Activated naive CD8-positive, alpha-beta T cell treated with anti-CD3 and anti-CD28 coated beads for 36 hours (primary cell): Measurements from ENCODE around the gene AKR1A1. TPM values are rescaled to one million over a fixed set of nuclear protein-coding genes. Genes with fewer than 3 reads are reported as not detected.
A peak's percentile ranks its signal among the peaks of the same experiment; 100 is the strongest.

Source experiments
- DNase-seq: peaks from one replicate; pipeline ENCODE4 v3.0.0; 2021
- H3K27ac Mint-ChIP-seq: one replicate; pipeline ENCODE4 v1.8.0; 2022; ENCODE audit warnings: mild to moderate bottlenecking, moderate library complexity, mixed read lengths
- H3K27me3 Mint-ChIP-seq: one replicate; pipeline ENCODE4 v1.8.0; 2022; ENCODE audit warnings: mild to moderate bottlenecking, mixed read lengths
- H3K36me3 Mint-ChIP-seq: one replicate; pipeline ENCODE4 v1.8.0; 2021; ENCODE audit warnings: mild to moderate bottlenecking, mixed read lengths
- H3K4me1 Mint-ChIP-seq: one replicate; pipeline ENCODE4 v1.8.0; 2021; ENCODE audit warnings: mixed read lengths
- H3K4me3 Mint-ChIP-seq: one replicate; pipeline ENCODE4 v1.8.0; 2022; ENCODE audit warnings: mild to moderate bottlenecking, moderate library complexity, mixed read lengths
- H3K9me3 Mint-ChIP-seq: one replicate; pipeline ENCODE4 v1.8.0; 2022; ENCODE audit warnings: mixed read lengths
- total RNA-seq, 2 experiments: library from RNA; stranded (reverse); gene quantifications; one replicate each; pipeline ENCODE4 v1.2.3, GENCODE V29; 2021

AKR1A1 gene
- total RNA-seq, 2 experiments from 2014 or later = 181 to 203 TPM

DNA sequence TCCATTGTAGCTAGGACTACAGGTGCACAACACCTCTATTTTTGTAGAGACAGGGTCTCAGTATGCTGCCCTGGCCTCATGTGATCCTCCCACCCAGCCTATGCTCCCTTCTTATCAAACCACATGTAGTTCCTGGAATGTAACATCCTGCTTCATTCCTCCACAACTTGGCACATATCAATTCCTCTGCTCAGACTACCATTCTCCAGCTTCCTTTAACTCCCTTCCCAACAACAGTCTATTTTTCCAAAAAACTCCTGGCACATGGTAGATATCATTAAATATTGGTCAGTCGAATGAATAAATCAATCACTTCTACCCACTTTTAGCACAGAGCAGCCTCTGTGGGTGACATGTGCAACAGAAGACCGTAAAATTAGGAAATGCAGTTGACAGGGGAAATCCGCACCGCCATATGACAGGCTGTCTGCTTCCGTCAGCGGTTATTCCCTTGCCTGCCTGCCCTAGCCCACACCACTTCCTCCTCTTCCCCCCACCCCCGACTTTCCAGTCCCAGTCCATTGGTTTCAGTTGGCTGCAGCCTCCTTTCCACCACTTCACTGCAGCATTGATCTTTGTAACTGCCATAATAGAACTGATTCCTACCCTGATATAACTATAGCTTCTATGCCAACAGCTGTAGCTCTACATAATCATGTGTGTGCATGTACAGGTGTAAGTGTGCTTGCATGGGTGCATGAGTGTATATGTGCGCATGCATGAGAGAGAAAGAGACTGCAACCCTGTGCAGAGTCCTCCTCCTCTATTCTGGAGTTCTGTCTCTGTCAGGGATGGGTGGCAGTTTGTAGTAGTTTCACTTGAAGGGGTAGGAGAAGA is 6.8 kb upstream of the AKR1A1 start:
- Mint-ChIP-seq H3K9me3 (no peaks in the 10 kb centered on the region), H3K4me1 (peaks cover 34% of the 10 kb centered on the region), H3K27ac (peak overlapping the region; percentile 83), H3K36me3 (no peaks in the 10 kb centered on the region), H3K27me3 (no peaks in the 10 kb centered on the region), H3K4me3 (peak overlapping the region; percentile 40)
- DNase-seq = peak; percentile 76

GRCh38 chr1:45544530-45544929 is 6.1 kb upstream of the AKR1A1 start:
- Mint-ChIP-seq H3K27me3 (no peaks in the 10 kb centered on the region), H3K4me1 (peaks cover 34% of the 10 kb centered on the region), H3K27ac (peak overlapping the region; percentile 54), H3K36me3 (no peaks in the 10 kb centered on the region), H3K4me3 (no peak overlapping the region), H3K9me3 (no peaks in the 10 kb centered on the region)
- no peak for DNase-seq

- Mint-ChIP-seq H3K27ac (no peak overlapping the region), H3K4me3 (no peak overlapping the region), H3K27me3 (no peaks in the 10 kb centered on the region), H3K4me1 (peaks cover 34% of the 10 kb centered on the region), H3K36me3 (no peaks in the 10 kb centered on the region), H3K9me3 (no peaks in the 10 kb centered on the region)
- DNase-seq = peak; percentile 30
These were observed 5.6 kb upstream of the AKR1A1 start for GRCh38 chr1:45545019-45545493.

DNA sequence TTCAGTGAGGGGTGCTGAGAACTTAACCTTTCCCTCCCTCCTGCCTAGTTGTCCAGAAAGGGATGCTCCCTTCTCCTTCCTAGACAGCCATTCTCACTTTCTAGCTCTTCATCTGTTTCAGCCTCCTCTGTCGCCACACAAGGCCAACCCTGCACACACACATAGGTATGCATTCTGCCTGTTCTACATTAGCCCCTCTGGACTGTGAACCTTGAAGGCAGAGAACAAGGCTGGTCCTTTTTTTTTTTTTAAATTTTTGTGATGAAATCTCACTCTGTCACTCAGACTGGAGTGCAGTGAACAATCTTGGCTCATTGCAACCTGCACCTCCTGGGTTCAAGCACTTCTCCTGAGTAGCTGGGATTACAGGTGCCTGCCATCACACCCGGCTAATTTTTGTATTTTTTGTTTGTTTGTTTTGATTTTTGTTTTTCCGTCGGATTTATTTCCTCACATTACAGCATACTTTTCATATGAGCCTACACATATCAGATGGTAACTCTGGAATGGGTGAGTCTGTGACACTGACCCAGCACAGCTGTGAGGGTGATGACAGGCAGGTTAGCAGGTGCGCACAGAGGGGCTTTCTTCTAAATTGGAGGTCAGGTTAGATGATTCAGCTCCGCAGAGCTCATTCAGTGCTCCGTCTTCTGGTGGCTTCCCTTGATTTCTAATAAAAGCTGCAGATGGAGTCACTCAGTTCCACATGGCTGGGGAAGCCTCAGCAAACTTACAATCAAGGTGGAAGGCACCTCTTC is 4.9 kb upstream of the AKR1A1 start:
- H3K36me3 Mint-ChIP-seq = no peaks in the 10 kb centered on the region
- H3K27ac Mint-ChIP-seq = no peak overlapping the region
- DNase-seq = no peak
- no peaks in the 10 kb centered on the region for H3K27me3 Mint-ChIP-seq
- H3K4me3 Mint-ChIP-seq = no peak overlapping the region
- H3K9me3 Mint-ChIP-seq = no peaks in the 10 kb centered on the region
- peaks cover 37% of the 10 kb centered on the region for H3K4me1 Mint-ChIP-seq

GRCh38 chr1:45551684-45552083 is 1.1 kb downstream of the AKR1A1 start:
- Mint-ChIP-seq H3K4me1 (peaks cover 14% of the 10 kb centered on the region), H3K4me3 (peak overlapping the region; percentile 95), H3K9me3 (no peaks in the 10 kb centered on the region), H3K36me3 (peaks cover 13% of the 10 kb centered on the region), H3K27me3 (no peaks in the 10 kb centered on the region), H3K27ac (peak overlapping the region; percentile 95)
- DNase-seq = no peak

GRCh38 chr1:45552331-45552730 is 1.7 kb downstream of the AKR1A1 start:
- no peaks in the 10 kb centered on the region for H3K27me3 Mint-ChIP-seq
- no peak overlapping the region for H3K27ac Mint-ChIP-seq
- H3K4me3 Mint-ChIP-seq = peak overlapping the region; percentile 57
- no peak for DNase-seq
- peaks cover 15% of the 10 kb centered on the region for H3K4me1 Mint-ChIP-seq
- H3K36me3 Mint-ChIP-seq = peaks cover 13% of the 10 kb centered on the region
- no peaks in the 10 kb centered on the region for H3K9me3 Mint-ChIP-seq

DNA sequence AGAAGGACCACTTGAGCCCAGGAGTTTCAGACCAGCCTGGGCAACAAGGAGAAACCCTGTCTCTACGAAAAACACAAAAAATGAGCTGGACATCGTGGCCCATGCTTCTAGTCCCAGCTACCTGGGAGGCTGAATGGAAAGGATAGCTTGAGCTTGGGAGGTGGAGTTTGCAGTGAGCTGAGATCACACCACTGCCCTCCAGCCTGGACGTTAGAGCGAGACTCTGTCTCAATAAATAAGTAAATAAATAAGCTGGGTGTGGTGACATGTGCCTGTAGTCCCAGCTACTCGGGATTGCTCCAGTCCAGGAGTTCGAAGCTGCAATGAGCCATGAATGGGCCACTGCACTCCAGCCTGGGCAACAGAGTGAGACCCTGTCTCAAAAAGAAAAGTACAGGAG is 3.6 kb downstream of the AKR1A1 start:
- Mint-ChIP-seq H3K36me3 (peaks cover 14% of the 10 kb centered on the region), H3K27me3 (no peaks in the 10 kb centered on the region), H3K4me3 (no peak overlapping the region), H3K27ac (no peak overlapping the region), H3K9me3 (no peaks in the 10 kb centered on the region), H3K4me1 (peaks cover 24% of the 10 kb centered on the region)
- no peak for DNase-seq

DNA sequence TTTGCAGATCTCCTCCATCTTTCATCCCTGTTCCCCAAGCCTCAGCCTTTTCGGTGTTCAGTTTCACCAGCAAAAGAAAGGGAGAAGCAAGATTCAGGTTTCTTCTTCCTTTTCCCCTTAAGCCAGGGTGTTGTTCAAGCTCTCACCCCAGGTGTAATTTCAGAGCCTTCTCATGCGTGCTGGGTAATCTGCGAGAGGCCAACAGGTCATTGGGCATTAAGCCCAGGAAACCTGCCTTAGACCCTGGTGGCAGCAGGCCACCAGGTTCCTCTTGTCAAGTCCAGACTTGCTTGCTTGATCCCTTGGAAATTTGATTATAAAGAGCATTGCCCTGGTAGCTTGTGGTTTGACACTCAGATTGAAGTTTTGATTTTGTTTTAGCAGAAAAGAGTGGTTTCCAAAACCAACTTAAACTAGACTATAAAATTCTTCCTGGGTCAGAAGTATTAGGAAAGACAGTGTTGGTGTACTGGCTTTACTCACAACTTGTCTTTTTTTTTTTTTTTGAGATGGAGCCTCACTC is 6.9 kb downstream of the AKR1A1 start:
- Mint-ChIP-seq H3K9me3 (no peaks in the 10 kb centered on the region), H3K27me3 (no peaks in the 10 kb centered on the region), H3K4me1 (peaks cover 19% of the 10 kb centered on the region), H3K36me3 (peaks cover 23% of the 10 kb centered on the region), H3K4me3 (no peak overlapping the region), H3K27ac (no peak overlapping the region)
- DNase-seq = no peak

- H3K36me3 Mint-ChIP-seq = peaks cover 31% of the 10 kb centered on the region
These were observed 13.2 kb downstream of the AKR1A1 start for GRCh38 chr1:45563843-45564242.

DNA sequence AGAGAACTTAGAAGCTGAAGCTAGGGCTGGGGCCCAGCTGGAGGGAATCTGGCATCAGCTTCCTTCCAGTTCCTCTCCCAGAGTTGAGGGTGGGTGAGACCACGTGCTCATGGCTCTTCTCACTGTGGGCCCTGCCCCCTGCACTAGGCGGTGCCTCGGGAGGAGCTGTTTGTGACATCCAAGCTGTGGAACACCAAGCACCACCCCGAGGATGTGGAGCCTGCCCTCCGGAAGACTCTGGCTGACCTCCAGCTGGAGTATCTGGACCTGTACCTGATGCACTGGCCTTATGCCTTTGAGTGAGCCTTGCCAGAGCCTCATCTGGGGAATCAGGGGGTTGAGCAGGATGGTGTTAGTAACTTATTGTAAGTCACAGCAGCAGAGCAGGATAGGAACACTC is 16.1 kb downstream of the AKR1A1 start:
- H3K36me3 Mint-ChIP-seq = peaks cover 25% of the 10 kb centered on the region
- no peak for DNase-seq
- no peaks in the 10 kb centered on the region for H3K27me3 Mint-ChIP-seq
- no peaks in the 10 kb centered on the region for H3K9me3 Mint-ChIP-seq
- peaks cover 4% of the 10 kb centered on the region for H3K4me1 Mint-ChIP-seq
- H3K4me3 Mint-ChIP-seq = no peak overlapping the region
- H3K27ac Mint-ChIP-seq = no peak overlapping the region

More at GRCh38 chr1:45563843-45564242, 13.2 kb downstream of the AKR1A1 start:
- Mint-ChIP-seq H3K4me3 (no peak overlapping the region), H3K27ac (no peak overlapping the region), H3K9me3 (no peaks in the 10 kb centered on the region), H3K4me1 (peaks cover 7% of the 10 kb centered on the region), H3K27me3 (no peaks in the 10 kb centered on the region)
- DNase-seq = no peak

GRCh38 chr1:45567911-45568310 is 17.3 kb downstream of the AKR1A1 start:
- Mint-ChIP-seq H3K9me3 (no peaks in the 10 kb centered on the region), H3K27me3 (no peaks in the 10 kb centered on the region), H3K36me3 (peaks cover 22% of the 10 kb centered on the region), H3K4me1 (peaks cover 2% of the 10 kb centered on the region), H3K4me3 (no peak overlapping the region), H3K27ac (no peak overlapping the region)
- DNase-seq = no peak

- H3K27ac Mint-ChIP-seq = no peak overlapping the region
- no peak for DNase-seq
- peaks cover 18% of the 10 kb centered on the region for H3K36me3 Mint-ChIP-seq
- H3K27me3 Mint-ChIP-seq = no peaks in the 10 kb centered on the region
- H3K4me3 Mint-ChIP-seq = no peak overlapping the region
- peaks cover 2% of the 10 kb centered on the region for H3K4me1 Mint-ChIP-seq
- H3K9me3 Mint-ChIP-seq = no peaks in the 10 kb centered on the region
These were observed 17.8 kb downstream of the AKR1A1 start for GRCh38 chr1:45568421-45568820.

GRCh38 chr1:45569571-45569961 is 18.9 kb downstream of the AKR1A1 start:
- DNase-seq = no peak
- Mint-ChIP-seq H3K4me3 (no peak overlapping the region), H3K27ac (no peak overlapping the region), H3K9me3 (no peaks in the 10 kb centered on the region), H3K4me1 (peaks cover 2% of the 10 kb centered on the region), H3K27me3 (no peaks in the 10 kb centered on the region), H3K36me3 (peaks cover 10% of the 10 kb centered on the region)

- Mint-ChIP-seq H3K27me3 (no peaks in the 10 kb centered on the region), H3K36me3 (peaks cover 10% of the 10 kb centered on the region), H3K27ac (no peak overlapping the region), H3K4me3 (no peak overlapping the region), H3K4me1 (peaks cover 2% of the 10 kb centered on the region), H3K9me3 (no peaks in the 10 kb centered on the region)
- peak; percentile 54 for DNase-seq
These were observed 19.4 kb downstream of the AKR1A1 start for GRCh38 chr1:45569962-45570581.

DNA sequence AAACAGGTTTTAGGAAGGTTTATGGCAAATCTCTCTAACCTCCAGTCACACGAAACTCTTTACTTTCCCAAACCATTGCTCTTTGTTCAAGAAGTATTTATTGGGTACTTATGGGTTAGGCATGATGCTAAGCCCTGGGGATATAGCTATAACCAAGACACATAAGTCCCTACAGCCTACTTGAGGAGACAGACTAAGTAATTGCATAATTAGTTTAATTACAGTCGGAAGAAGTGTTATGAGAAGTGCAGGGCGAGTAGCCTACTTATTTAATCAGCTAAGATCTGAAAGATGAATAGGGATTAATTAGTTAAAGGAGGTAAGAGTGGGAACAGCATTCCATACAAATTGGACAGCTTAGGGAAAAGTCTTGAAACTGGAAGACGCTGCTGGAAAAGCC is 20.0 kb downstream of the AKR1A1 start:
- no peaks in the 10 kb centered on the region for H3K9me3 Mint-ChIP-seq
- no peaks in the 10 kb centered on the region for H3K27me3 Mint-ChIP-seq
- peaks cover 10% of the 10 kb centered on the region for H3K36me3 Mint-ChIP-seq
- peaks cover 2% of the 10 kb centered on the region for H3K4me1 Mint-ChIP-seq
- DNase-seq = no peak
- H3K4me3 Mint-ChIP-seq = no peak overlapping the region
- no peak overlapping the region for H3K27ac Mint-ChIP-seq
